ENCODE data around the gene RBMS3.

DNA sequence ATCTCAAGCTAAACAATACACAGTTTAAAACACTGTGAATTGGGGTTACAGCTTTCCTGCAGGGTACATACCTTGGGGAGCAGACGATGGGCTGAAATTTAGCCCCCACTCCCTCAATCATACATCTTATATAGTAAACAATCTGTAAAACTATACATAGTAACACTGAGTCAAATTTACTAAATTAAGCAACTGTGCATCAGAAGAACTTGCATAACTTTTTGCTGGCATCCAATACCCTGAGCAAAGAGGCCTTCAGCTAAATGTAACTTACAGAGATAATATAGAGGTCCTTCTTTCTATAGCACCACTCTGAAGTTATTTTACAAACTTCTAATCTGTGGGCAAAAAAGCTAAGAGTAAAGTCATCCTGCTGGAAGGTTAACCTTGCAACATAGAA is 721.9 kb downstream of the RBMS3 start:
- no peak for TF ChIP-seq TEAD4 (IDR thresholded peaks at IDR 0.05; ENCODE audit: low read depth, low read length)
- TF ChIP-seq, protein P1, sequence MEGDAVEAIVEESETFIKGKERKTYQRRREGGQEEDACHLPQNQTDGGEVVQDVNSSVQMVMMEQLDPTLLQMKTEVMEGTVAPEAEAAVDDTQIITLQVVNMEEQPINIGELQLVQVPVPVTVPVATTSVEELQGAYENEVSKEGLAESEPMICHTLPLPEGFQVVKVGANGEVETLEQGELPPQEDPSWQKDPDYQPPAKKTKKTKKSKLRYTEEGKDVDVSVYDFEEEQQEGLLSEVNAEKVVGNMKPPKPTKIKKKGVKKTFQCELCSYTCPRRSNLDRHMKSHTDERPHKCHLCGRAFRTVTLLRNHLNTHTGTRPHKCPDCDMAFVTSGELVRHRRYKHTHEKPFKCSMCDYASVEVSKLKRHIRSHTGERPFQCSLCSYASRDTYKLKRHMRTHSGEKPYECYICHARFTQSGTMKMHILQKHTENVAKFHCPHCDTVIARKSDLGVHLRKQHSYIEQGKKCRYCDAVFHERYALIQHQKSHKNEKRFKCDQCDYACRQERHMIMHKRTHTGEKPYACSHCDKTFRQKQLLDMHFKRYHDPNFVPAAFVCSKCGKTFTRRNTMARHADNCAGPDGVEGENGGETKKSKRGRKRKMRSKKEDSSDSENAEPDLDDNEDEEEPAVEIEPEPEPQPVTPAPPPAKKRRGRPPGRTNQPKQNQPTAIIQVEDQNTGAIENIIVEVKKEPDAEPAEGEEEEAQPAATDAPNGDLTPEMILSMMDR (IDR thresholded peaks at IDR 0.05; ENCODE audit: control extremely low read depth in 1 of 3, insufficient read depth in 1 of 3, low read depth in 1 of 3, low read length in 3 of 3): no peak
- no peak for TF ChIP-seq SIN3A (conservative IDR thresholded peaks at IDR 0.05 in 1 of 2, IDR thresholded peaks at IDR 0.05 in 1 of 2; ENCODE audit: low read depth in 1 of 2, low read length in 2 of 2)
- TF ChIP-seq POLR2A (IDR thresholded peaks at IDR 0.05; ENCODE audit: control extremely low read depth in 1 of 2, low read depth in 2 of 2, low read length in 2 of 2): no peak
- no peak for TF ChIP-seq CEBPB (IDR thresholded peaks at IDR 0.05; ENCODE audit: low read depth, low read length)
- no peak for TF ChIP-seq SP1 (IDR thresholded peaks at IDR 0.05; ENCODE audit: low read depth, low read length)
- no peak for TF ChIP-seq RBBP5 (IDR thresholded peaks at IDR 0.05; ENCODE audit: borderline replicate concordance, low read depth, low read length)
- TF ChIP-seq EGR1 (IDR thresholded peaks at IDR 0.05; ENCODE audit: borderline replicate concordance, low read depth, low read length): no peak
- TF ChIP-seq RFX5 (IDR thresholded peaks at IDR 0.05; ENCODE audit: borderline replicate concordance, low read depth, low read length): no peak
- TF ChIP-seq POLR2AphosphoS5 (IDR thresholded peaks at IDR 0.05; ENCODE audit: low read depth, low read length): no peak
- TF ChIP-seq RAD21 (IDR thresholded peaks at IDR 0.05 in 1 of 2, conservative IDR thresholded peaks at IDR 0.05 in 1 of 2; ENCODE audit: low read depth in 2 of 2, low read length in 2 of 2): no peak
